C1 segment of cervical spinal cord (tissue), 14 donors: Measurements from ENCODE around the gene AP1G1.
A peak's percentile ranks its signal among the peaks of the same experiment; 100 is the strongest.

Source experiments
- DNase-seq, 14 donors: peaks; one replicate each; lab custom pipeline; 2025; lab: John Stamatoyannopoulos, UW

The AP1G1 gene

DNA sequence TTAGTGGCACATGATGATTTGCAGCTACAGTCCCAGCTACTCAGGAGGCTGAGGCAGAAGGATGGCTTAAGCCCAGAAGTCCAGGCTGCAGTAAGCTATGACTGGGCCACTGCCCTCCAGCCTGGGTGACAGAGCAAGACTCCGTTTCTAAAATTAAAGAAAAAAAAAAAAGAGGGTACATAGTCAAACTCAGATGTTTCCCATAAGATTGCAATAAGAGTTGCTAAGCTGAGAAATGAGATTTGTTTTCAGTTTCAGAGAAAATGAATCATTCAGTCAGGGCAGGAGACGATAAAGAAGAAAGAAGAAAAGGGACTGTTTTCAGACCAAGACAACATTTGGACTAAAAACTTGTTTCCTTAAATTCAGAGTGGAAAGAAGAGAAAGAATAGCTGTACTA lies 54.0 kb downstream of the AP1G1 start:
- no peak for DNase-seq

DNA sequence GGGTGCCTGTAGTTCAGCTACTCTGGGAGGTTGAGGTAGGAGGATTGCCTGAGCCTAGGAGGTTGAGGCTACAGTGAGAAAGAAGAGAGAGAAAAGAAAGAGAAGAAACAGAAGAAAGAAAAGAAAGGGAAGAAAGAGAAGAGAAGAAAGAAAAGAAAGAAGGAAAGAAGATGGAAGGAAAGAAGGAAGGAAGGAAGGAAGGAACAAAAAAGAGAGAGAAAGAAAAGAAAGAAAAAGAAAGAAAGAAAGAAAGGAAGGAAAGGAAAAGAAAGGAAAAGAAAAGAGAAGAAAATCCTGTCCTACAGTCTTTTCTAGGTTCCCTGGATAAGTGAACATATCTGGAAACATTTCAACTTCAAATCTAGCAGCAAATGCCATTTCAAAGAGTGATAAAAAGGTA lies 54.5 kb downstream of the AP1G1 start:
- DNase-seq, result no peak

DNA sequence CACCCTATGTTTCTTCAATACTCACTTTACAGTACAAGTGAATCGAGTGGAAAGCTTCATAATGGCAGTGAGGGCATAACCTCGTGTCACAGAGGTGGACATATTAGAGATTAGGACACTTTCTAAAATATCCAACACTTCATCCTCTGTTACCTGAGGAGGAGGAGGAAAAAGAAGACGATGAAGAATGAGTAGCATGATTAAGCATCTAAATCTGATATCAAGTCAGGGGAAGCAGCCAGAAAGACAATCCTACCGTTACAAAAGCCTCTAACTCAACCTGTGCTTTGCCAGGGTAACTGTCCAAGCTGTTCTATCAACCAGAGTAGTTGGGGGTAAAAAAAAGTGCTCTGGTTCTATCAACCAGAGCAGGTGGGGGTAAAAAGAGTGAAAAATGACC lies 60.4 kb downstream of the AP1G1 start:
- no peak for DNase-seq

- peak in 1 of 14 donors; percentile 2 for DNase-seq
These were observed 62.1 kb downstream of the AP1G1 start for GRCh38 chr16:71746442-71747046.

- DNase-seq, result no peak
These were observed 69.8 kb downstream of the AP1G1 start for GRCh38 chr16:71738855-71739254.

- DNase-seq, result no peak
These were observed 71.1 kb downstream of the AP1G1 start for GRCh38 chr16:71737501-71737900.

GRCh38 chr16:71734511-71734910 lies 74.1 kb downstream of the AP1G1 start:
- no peak for DNase-seq

- no peak for DNase-seq
These were observed 76.0 kb downstream of the AP1G1 start for GRCh38 chr16:71732587-71732986.

DNA sequence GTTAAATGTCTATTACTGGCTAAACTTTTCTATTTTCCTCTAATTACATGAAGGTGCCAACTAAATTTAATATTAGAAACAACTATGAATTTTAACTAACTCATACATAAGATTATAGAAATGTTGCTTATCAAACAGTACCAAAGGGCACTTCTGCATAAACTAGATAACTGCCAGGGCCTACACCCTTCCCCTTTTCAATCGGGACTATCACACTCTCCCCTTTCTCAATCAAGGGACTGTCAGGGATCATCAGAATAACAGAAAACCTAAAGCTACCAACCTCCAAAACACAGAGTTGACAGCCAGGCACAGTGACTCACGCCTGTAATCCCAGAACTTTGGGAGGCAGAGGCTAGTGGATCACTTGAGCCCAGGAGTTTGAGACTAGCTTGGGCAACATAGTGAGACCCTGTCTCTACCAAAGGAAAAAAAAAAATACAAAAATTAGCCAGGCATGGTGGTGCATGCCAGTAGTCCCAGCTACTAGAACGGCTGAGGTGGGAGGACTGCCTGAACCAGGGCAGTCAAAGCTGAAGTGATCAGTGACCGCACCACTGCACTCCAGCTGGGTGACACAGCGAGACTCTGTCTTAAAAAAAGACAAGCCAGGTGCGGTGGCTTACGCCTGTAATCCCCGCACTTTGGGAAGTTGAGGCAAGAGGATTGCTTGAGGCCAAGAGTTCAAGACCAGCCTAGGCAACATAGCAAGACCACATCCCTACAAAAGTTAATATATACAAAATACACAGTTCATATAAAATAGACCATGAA lies 80.9 kb downstream of the AP1G1 start:
- no peak for DNase-seq

- peak in 1 of 14 donors; percentile 3 for DNase-seq
These were observed 81.9 kb downstream of the AP1G1 start for GRCh38 chr16:71726476-71727315.

DNA sequence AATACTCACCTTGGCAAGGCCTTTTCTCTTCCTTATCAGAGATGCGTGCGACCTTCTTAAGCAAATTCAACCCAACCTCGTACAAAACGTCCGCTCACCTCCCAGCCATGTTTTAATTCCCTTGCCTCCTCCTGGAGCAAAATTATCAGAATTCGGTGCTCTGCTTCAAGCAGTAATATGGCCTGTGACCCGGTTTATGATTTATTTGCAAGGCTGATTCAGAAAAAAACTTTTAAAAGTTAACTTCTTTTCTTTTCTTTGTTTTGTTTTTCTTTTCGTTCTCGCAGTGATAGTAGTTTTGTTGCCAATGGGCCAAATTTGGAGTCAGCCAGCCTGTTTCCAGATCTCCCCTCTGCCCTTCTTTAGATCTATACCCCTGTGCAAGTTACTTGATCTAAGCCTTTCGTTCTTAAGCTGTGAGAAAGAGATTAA lies 84.3 kb downstream of the AP1G1 start, which contains the start of gene PHLPP2:
Gene PHLPP2, minus strand, starts transcription at position 382 of the 432 bp plus-strand sequence. CDS start 9,906 bp downstream, outside the sequence.
- DNase-seq, result no peak

- DNase-seq, result peak in 13 of 14 donors; percentile 28 to 86 (median 66)
These were observed 84.9 kb downstream of the AP1G1 start for GRCh38 chr16:71723537-71724319.

- DNase-seq, result peak in 12 of 14 donors; percentile 22 to 73 (median 53)
These were observed 85.7 kb downstream of the AP1G1 start for GRCh38 chr16:71722801-71723536.

DNA sequence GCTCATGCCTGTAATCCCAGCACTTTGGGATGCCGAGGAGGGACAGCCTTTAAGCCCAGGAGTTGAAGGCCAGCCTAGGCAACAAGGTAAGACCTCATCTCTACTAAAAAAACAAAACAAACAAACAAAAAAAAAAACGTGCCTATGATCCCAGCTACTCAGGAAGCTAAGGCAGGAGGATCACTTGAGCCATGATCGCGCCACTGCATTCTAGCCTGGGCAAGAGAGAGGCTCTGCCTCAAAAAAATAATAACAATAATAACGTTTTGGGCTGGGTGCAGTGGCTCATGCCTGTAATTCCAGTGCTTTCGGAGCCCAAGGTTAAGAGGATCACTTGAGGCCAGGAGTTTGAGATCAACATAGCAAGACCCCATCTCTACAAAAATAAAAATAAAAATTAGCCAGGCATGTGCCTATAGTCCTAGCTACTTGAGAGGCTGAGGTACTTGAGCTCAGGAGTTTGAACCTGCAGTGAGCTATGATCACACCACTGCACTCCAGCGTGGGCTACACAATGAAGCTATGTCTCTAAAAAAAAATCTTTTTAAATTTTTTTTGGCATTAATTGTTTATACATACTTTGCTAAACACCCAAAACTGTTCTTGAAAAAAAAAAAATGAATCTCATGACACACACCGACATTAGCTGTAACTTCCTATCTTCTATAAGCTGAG lies 87.4 kb downstream of the AP1G1 start:
- DNase-seq, result no peak

DNA sequence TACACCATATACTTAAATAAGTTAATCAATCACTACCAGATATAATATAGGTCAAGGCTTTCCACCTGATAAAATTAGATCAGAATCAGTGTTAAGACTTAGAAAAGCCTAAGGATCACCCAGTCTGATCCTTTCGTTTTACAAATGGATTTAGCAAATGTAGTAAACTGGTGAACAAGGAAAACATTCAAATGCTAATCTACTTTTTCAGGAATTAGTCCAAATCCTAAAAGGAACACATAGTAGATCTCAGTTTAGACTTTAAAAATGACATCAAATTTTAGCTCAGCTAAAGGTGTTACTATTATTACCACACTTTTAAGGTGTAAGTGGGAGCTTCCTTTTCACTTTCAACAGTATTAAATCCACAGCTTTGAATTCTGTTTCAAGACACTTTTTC lies 96.1 kb downstream of the AP1G1 start:
- no peak for DNase-seq

DNA sequence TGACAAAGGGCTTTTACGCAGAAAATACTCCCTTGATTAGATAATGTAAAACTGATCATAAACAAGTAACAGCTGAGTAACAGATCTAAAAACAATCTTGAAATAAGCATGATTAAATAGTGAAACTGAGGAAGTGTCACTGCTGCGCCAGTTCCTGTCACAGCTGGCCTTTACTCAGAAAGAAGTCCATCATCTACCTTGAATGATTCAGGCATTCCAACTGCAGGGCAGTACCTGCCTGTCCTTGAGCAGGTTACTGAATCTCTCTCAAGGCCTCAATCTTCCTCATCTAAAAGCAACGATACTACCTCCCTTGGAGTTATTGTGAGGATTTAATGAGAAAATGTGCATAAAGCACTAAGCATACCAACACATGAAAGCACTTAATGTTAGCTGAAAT lies 96.8 kb downstream of the AP1G1 start:
- no peak for DNase-seq

- no peak for DNase-seq
These were observed 99.3 kb downstream of the AP1G1 start for GRCh38 chr16:71709229-71709781.

GRCh38 chr16:71708696-71709095 lies 99.9 kb downstream of the AP1G1 start:
- no peak for DNase-seq

DNA sequence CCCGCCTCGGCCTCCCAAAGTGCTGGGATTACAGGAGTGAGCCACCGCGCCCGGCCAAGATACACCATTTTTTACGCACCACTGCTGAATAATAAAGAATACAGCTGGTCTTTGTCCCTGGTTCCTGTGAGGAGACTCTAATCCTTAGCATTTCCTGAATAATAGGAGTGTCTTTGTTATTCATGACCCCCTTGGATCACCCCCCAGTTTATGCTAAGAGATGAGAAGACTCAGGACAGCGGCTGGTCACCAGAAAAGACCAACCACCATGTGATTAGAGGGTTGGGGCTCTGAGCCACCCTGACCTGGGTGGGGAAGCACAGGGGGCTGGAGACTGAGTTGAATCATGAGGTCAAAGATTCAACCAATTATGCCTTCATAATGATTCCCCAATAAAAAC lies 101.4 kb downstream of the AP1G1 start:
- no peak for DNase-seq

- DNase-seq, result no peak
These were observed 102.6 kb downstream of the AP1G1 start for GRCh38 chr16:71706046-71706445.
